ENCODE results near the gene RSPH6A.

The RSPH6A gene

GRCh38 chr19:45814851-45815480, at the start of gene RSPH6A:
RSPH6A (minus strand) TSS chr19:45815308; CDS start chr19:45815176, 132 bp downstream.
- no peak for DNase-seq

GRCh38 chr19:45864629-45865082, 49.5 kb upstream of the RSPH6A start:
- DNase-seq: no peak

GRCh38 chr19:45863840-45864628, 48.9 kb upstream of the RSPH6A start, which contains the start of gene FOXA3:
FOXA3 (plus strand) TSS chr19:45864326; CDS start chr19:45864457, 131 bp downstream.
- peak; percentile 65 for DNase-seq

GRCh38 chr19:45863335-45863839, 48.3 kb upstream of the RSPH6A start:
- DNase-seq: no peak

- DNase-seq: peak; percentile 99
Observed at GRCh38 chr19:45862564-45863334, 47.6 kb upstream of the RSPH6A start, which contains the start of gene SYMPK. SYMPK (minus strand) TSS chr19:45863147; CDS start chr19:45854495, 8,652 bp downstream.

GRCh38 chr19:45862271-45862563, 47.1 kb upstream of the RSPH6A start:
- DNase-seq: no peak

- DNase-seq: no peak
Observed at GRCh38 chr19:45860359-45861259, 45.5 kb upstream of the RSPH6A start.

GRCh38 chr19:45854167-45854778, 39.2 kb upstream of the RSPH6A start:
- no peak for DNase-seq

- DNase-seq: no peak
Observed at GRCh38 chr19:45852983-45853382, 37.9 kb upstream of the RSPH6A start.

GRCh38 chr19:45852145-45852750, 37.1 kb upstream of the RSPH6A start:
- no peak for DNase-seq

GRCh38 chr19:45848922-45849321, 33.8 kb upstream of the RSPH6A start:
- no peak for DNase-seq

GRCh38 chr19:45847663-45848062, 32.6 kb upstream of the RSPH6A start:
- DNase-seq: no peak

- DNase-seq: no peak
Observed at GRCh38 chr19:45842198-45842597, 27.1 kb upstream of the RSPH6A start.

GRCh38 chr19:45834970-45835369, 19.9 kb upstream of the RSPH6A start:
- DNase-seq: no peak

- DNase-seq: no peak
Observed at GRCh38 chr19:45828945-45829344, 13.8 kb upstream of the RSPH6A start.

GRCh38 chr19:45828523-45828922, 13.4 kb upstream of the RSPH6A start:
- DNase-seq: no peak

- DNase-seq: no peak
Observed at GRCh38 chr19:45827459-45828093, 12.5 kb upstream of the RSPH6A start.

GRCh38 chr19:45826934-45827333, 11.8 kb upstream of the RSPH6A start:
- DNase-seq: no peak

GRCh38 chr19:45825917-45826893, 11.1 kb upstream of the RSPH6A start:
- DNase-seq: no peak

- DNase-seq: no peak
Observed at GRCh38 chr19:45825263-45825605, 10.1 kb upstream of the RSPH6A start.

Data from CD4-positive, alpha-beta T cell treated with Interleukin-21 for 1 hour (primary cell).